B cell (primary cell): ENCODE data around the gene PPEF1.

ENCODE experiments used
- EZH2 ChIP-seq: IDR thresholded peaks from 2 replicates; pipeline ENCODE4 v1.6.1; 2012; ENCODE audit warnings: borderline replicate concordance, low read depth, mild to moderate bottlenecking, moderate library complexity, low read length; ENCODE audit not compliant: insufficient read depth, poor library complexity, severe bottlenecking
- TF ChIP-seq, protein P1 (sequence below): fragments of 200-600 bp; IDR thresholded peaks from one replicate; pipeline ENCODE4 v1.8.0; 2022; ENCODE audit warnings: antibody characterized with exemption, mild to moderate bottlenecking

DNA sequence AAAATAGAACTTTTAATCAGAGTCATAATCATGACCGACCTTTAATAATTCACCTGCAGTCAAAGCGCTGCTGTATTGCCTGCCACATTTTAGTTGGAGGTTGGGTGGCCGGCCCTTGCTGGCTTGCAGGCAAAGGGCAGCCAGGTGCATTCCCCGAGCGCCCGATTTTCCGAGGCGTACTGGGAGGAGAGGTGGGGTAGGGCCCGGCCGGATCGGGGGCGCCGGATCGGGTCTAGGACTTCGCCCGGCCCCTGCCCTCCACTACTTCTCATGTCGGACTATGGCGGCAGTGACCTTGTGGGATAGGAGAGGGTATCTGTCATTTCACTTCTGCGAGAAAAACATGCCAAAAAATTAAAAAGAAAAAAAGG, 33.0 kb upstream of the PPEF1 start:
- TF ChIP-seq, protein P1, sequence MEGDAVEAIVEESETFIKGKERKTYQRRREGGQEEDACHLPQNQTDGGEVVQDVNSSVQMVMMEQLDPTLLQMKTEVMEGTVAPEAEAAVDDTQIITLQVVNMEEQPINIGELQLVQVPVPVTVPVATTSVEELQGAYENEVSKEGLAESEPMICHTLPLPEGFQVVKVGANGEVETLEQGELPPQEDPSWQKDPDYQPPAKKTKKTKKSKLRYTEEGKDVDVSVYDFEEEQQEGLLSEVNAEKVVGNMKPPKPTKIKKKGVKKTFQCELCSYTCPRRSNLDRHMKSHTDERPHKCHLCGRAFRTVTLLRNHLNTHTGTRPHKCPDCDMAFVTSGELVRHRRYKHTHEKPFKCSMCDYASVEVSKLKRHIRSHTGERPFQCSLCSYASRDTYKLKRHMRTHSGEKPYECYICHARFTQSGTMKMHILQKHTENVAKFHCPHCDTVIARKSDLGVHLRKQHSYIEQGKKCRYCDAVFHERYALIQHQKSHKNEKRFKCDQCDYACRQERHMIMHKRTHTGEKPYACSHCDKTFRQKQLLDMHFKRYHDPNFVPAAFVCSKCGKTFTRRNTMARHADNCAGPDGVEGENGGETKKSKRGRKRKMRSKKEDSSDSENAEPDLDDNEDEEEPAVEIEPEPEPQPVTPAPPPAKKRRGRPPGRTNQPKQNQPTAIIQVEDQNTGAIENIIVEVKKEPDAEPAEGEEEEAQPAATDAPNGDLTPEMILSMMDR: no peak
- no peak for TF ChIP-seq EZH2
